GM21423 (cell line): ENCODE measurements around the gene ADGRL3.
"Not testable (repeated sequence)": the region's sequence is repeated elsewhere in the genome, so short reads cannot be mapped to it uniquely, and the experiment has no call there.

Experiments
- ATAC-seq: cut with Tn5 transposase; IDR thresholded peaks from one replicate; pipeline ENCODE4 v1.9.1; 2021; ENCODE audit warnings: mild to moderate bottlenecking, moderate library complexity; ENCODE audit not compliant: unreplicated experiment

The ADGRL3 gene

GRCh38 chr4:61204353-61205060, 4.4 kb downstream of the ADGRL3 start:
- no peak for ATAC-seq

GRCh38 chr4:61205066-61205465, 4.9 kb downstream of the ADGRL3 start:
- ATAC-seq: no peak

GRCh38 chr4:61207156-61207555, 7.0 kb downstream of the ADGRL3 start:
- not testable (repeated sequence) for ATAC-seq

DNA sequence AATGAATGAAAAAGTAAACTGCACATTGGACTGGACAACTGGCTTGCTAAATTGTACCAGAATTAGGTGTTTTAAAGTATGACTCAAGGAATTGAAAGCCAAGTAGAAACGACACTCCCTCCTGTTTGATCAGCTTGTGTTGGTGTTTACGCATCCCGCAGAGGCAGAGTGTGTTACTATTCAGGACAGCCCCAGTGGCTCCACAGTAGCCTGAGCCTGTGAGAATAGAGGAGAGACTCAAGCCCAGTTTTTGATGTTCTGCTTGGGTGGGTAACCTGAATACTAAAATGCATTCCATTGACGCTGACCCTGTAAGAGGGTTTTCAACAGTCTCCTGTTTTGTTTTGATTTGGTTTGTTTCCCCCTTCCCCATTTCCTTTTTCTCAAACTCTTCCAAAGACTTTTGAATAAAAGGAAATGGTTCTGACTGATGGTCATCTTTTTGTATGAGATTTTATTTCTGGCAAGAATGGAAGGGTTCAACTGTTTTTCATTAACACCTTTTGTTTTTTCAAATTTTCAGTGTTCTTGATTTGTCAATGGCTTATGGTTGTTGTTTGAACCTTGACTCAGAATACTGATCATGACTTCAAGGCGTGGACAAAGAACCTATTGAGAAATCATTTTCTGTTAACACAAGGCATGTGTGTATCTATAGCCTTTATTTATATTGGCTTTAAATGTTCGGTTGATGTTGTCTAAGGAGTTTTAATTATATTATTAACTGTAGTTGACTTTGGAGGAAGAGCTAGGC, 10.2 kb downstream of the ADGRL3 start:
- no peak for ATAC-seq

DNA sequence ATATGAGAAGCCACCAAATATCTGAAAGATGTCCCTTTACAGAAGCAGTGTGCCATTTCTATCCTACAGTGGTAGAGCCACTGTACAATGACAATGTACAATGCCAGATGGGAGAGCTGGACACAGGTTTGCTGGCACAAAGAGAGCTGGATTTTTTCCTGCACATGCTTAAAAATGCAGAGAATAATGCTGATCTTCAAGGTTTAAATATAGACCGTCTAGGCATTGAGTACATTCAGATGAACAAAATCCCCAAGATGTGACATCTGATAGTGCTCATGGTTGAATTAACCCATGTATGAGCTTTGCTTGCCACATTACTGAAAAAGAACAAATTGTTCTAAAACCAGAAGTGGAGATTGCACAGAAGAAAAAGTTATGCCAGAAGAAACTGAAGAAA, 11.7 kb downstream of the ADGRL3 start:
- no peak for ATAC-seq

DNA sequence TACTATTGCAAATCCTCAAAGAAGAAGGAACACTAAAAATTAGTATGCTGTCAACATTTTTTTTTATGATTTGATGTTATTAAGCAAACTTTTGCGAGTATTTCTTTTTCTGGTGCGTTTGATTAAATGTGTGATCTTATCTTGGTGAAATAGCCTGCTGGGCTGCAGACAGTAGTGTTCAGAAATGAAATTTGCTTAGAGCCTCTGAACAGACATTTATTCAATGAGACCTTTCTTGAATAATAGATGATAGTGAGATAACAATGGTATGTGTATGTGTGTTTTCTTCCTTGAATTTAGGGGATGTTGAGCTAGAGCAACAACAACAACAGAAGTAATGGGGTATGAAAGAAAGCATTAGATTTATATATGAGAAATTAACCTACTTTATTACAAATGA, 12.7 kb downstream of the ADGRL3 start:
- ATAC-seq: no peak

- no peak for ATAC-seq
Observed at GRCh38 chr4:61214680-61215079, 14.6 kb downstream of the ADGRL3 start.

- ATAC-seq: no peak
Observed at GRCh38 chr4:61217222-61217621, 17.1 kb downstream of the ADGRL3 start.

GRCh38 chr4:61220556-61220955, 20.4 kb downstream of the ADGRL3 start:
- no peak for ATAC-seq

- ATAC-seq: no peak
Observed at GRCh38 chr4:61223385-61223784, 23.3 kb downstream of the ADGRL3 start.

DNA sequence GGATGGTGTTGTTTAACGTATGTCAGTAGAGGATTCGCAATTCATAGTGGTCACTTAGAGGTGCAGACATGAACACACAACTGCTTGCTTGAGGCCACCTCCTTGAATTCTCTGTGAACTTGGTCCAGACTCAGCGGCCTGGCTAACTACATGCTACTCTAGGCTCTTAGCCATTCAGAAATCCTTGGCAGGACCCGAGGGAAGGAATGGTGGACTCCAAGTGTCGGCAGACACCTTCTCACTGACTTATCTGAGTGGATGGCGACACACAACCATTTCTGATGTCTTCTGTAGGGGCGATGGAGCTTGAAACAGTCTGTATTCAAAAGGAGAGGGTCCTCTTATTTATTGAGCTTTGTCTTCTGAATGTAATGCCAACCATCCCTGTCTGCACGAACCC, 24.4 kb downstream of the ADGRL3 start:
- ATAC-seq: no peak

DNA sequence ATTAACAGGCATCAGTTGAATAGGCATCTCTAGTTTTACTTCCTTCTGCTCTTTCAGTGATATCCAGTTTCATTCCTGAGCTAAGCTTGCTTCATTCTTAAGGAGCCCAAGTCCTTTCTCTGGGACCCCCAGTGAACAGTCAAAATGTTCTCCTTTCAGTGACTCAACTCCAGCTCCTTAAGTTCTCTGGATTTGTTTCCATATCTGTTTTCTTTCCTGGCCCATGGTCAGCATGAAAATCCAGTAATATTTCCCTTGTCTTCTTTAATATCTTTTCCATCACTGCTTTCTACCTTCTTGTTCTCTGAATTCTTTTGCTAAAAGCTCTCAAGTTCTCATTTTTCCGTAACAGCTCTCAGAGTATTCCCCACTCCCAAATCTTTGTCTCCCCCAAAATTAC, 25.5 kb downstream of the ADGRL3 start:
- ATAC-seq: no peak

- ATAC-seq: no peak
Observed at GRCh38 chr4:61231421-61231820, 31.3 kb downstream of the ADGRL3 start.

DNA sequence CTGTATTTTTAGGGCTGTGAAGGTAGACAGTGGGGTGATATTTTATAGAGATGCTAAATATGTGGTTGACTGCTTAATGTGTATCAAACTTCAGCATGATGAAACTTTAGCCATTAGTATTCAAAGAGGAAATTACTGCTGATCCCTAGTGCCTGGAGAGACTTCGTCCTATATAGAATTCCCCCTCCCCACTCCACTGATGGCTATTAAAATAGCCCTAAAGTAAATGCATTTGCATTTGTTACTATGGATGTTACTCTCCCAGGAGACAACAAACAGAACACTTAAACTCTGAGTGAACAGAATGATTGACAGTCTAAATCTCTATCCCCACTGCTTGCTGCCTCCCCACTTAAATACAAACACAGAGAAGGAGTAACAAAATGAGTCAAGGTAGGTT, 39.1 kb downstream of the ADGRL3 start:
- ATAC-seq: no peak

DNA sequence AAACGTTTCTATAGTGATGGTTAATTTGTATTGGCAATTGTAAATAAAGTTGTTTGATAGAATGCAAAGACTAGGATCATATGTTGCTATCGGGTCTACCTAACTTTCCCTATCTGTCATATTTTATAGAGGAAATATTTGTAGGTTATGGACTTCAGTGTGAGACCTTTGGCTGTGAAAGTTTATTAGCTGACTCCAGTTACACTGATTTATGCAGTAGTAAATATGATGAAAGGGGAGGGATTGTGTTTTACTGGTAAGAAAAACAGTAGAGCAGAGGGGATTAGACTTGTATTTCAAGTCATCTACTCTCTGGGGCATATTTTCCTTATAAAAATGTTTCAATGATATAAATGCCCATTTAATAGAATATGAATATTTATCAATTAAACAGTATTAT, 43.8 kb downstream of the ADGRL3 start:
- ATAC-seq: no peak

DNA sequence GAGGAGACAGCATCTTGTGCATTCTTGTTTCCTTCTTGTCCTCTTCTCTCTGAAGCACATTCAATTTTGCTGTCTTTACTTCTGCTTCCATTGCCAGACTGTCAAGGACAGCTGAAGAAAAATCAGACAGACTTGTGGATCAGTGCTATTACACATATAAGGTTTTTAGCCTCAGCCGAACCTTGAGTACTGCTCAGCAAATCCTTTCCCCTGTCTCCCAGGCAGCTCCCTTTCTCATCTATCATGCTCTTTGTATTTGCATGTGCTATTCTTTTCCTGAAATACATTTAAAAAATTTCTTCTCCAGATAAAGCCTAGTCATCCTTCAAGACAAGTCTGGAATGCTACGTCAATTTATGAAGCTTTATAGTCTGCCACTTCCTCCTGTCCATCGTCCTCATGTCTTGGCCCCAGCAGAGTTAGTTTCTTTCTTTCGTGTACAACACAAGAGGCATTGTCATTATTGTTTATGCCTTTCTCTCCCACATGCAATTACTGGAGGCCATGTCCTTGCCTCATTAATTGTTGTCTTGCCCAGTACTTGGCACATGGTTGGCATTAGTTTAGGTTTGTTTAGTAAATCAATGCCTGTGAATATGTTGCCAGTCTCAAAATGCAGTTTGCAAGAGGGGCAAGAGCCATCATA, 45.1 kb downstream of the ADGRL3 start:
- ATAC-seq: no peak

- ATAC-seq: no peak
Observed at GRCh38 chr4:61246034-61246433, 45.9 kb downstream of the ADGRL3 start.

GRCh38 chr4:61248705-61249104, 48.6 kb downstream of the ADGRL3 start:
- ATAC-seq: no peak

- ATAC-seq: no peak
Observed at GRCh38 chr4:61251129-61251528, 51.0 kb downstream of the ADGRL3 start.

DNA sequence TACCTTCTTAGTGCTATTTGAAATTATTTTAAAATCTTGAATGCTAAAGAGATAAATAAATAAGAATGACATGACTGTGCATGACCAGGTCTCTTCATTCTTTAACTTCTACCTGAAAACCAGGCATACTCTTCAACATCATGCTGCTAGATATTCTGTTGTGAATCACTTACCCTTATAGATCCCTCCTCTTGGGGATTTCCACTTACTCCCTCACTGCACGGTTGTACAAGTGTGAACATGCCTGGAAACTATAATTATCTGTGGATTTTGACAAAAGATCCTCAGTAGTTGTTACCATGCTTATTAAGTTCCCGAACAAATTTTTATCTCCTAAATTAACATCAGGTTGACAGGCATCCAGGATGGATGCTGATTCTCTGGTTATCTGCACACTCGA, 54.3 kb downstream of the ADGRL3 start:
- no peak for ATAC-seq

DNA sequence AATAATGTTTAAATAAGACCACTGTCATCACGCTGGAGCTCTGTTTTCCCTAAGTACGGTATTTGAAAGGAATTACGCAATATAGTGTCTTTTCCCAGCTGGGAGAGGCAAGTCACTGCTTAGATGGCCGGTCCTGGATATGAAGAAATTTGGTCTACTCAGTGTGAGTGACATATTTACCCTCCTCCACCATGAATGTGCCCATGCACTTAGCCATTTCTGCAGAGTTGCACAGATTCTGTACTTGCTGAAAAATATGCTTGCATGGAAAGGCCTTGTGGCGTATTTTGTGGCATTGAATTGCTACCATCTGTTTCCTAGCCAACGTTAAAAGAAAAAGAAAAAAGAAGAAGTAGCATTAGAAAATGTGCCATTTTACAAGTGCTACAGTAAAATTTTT, 73.1 kb downstream of the ADGRL3 start:
- no peak for ATAC-seq

- ATAC-seq: no peak
Observed at GRCh38 chr4:61274286-61274685, 74.2 kb downstream of the ADGRL3 start.
